K562 (cell line): ENCODE results near the gene LAMTOR1. TPM values are rescaled to one million over a fixed set of nuclear protein-coding genes. Genes with fewer than 3 reads are reported as not detected.

Experiments used
- ATAC-seq: fragments of 200-7000 bp; cut with Tn5 transposase; 3 replicates; pipeline ENCODE4 v1.9.1; 2020; ENCODE audit warnings: moderate library complexity
- BruUV-seq: library from RNA; stranded (reverse); fragments of 400-500 nt; replicated peaks from 2 replicates; lab custom pipeline; 2021; lab: Mats Ljungman, UMichigan
- CTCF ChIA-PET: fragments of 300-600 bp; formaldehyde crosslinking; extraction: SDS; loops from one replicate; lab custom pipeline; 2021; ENCODE audit warnings: low intra/inter-chr PET ratio; lab: Yijun Ruan, JAX
- POLR2A ChIA-PET: fragments of 300-600, 350-650 bp; sonication (Branson Sonifier 250); formaldehyde crosslinking; extraction: SDS; loops from one replicate; lab custom pipeline; 2021; ENCODE audit warnings: antibody characterized with exemption, inconsistent platforms; lab: Yijun Ruan, JAX
- DNase-seq, 4 experiments: peaks; one replicate each; pipeline versions ENCODE4 v3.0.0 to v3.0.0-alpha.2; 2011 to 2018; ENCODE audit warnings: low spot score in 3 of 4, mixed read lengths in 3 of 4; ENCODE audit errors: extremely low read depth in 1 of 4
- FAIRE-seq: peaks from 2 replicates; lab custom pipeline; 2011; peaks lifted over from hg19 to GRCh38; lab: Jason Lieb, UNC
- H2AFZ ChIP-seq: 2 replicates; pipeline ENCODE4 v1.6.0; 2011; ENCODE audit warnings: low read depth, low read length, control low read depth, inconsistent platforms
- H3K27ac ChIP-seq: fragments of 200-600 bp; 3 replicates; pipeline ENCODE4 v1.8.0; 2011; ENCODE audit warnings: low read depth, mild to moderate bottlenecking, control low read depth, inconsistent platforms, low read length, moderate library complexity, mixed read lengths; ENCODE audit errors: extremely low read depth
- H3K27me3 ChIP-seq, 2 experiments: fragments of 300-600 bp in 1 of 2; 2 replicates in 1 of 2; 3 replicates in 1 of 2; pipeline versions ENCODE4 v1.6.0 to v1.8.0; 2011; ENCODE audit warnings: inconsistent platforms in 2 of 2, low read length in 2 of 2, mild to moderate bottlenecking in 1 of 2, mixed read lengths in 1 of 2, moderate library complexity in 1 of 2; ENCODE audit not compliant: control insufficient read depth in 2 of 2, insufficient read depth in 2 of 2
- H3K36me3 ChIP-seq: fragments of 300-600 bp; 3 replicates; pipeline ENCODE4 v1.8.0; 2011; ENCODE audit warnings: mild to moderate bottlenecking, low read length, inconsistent platforms; ENCODE audit not compliant: control insufficient read depth, insufficient read depth
- H3K4me1 ChIP-seq, 2 experiments: fragments of 200-600 bp in 1 of 2; replicated peaks in 1 of 2; 2 replicates in 1 of 2; 3 replicates in 1 of 2; pipeline versions ENCODE4 v1.5.1 to v1.8.0; 2011; ENCODE audit warnings: inconsistent platforms in 2 of 2, low read length in 2 of 2, mild to moderate bottlenecking in 1 of 2, mixed read lengths in 1 of 2, moderate library complexity in 1 of 2; ENCODE audit not compliant: control insufficient read depth in 2 of 2, insufficient read depth in 2 of 2
- H3K4me2 ChIP-seq: 2 replicates; pipeline ENCODE4 v1.6.1; 2011; ENCODE audit warnings: low read length, control low read depth, inconsistent platforms, mixed read lengths; ENCODE audit not compliant: insufficient read depth
- H3K4me3 ChIP-seq: fragments of 200-600 bp; sonication (generic), shearing (Covaris generic); 2 replicates; pipeline ENCODE4 v1.5.1; 2016; ENCODE audit warnings: control low read depth, inconsistent platforms
- H3K79me2 ChIP-seq: fragments of 200-600 bp; 3 replicates; pipeline ENCODE4 v1.8.0; 2011; ENCODE audit warnings: low read length, inconsistent platforms; ENCODE audit not compliant: control insufficient read depth, insufficient read depth
- H3K9ac ChIP-seq, 2 experiments: 2 replicates each; pipeline versions ENCODE4 v1.6.0 to v1.6.1; 2011; ENCODE audit warnings: low read depth in 2 of 2, low read length in 2 of 2, control low read depth in 1 of 2, inconsistent platforms in 1 of 2, mild to moderate bottlenecking in 1 of 2, mixed read lengths in 1 of 2; ENCODE audit not compliant: insufficient read depth in 1 of 2
- H3K9me1 ChIP-seq: one replicate; pipeline ENCODE4 v1.6.0; 2011; ENCODE audit warnings: inconsistent platforms, mild to moderate bottlenecking, low read length, moderate library complexity; ENCODE audit not compliant: control insufficient read depth, insufficient read depth
- H3K9me3 ChIP-seq: replicated peaks from 2 replicates; pipeline ENCODE4 v1.5.1; 2011; ENCODE audit warnings: low read depth, low read length, inconsistent platforms; ENCODE audit not compliant: control insufficient read depth, insufficient read depth
- H4K20me1 ChIP-seq: replicated peaks from 2 replicates; pipeline ENCODE4 v1.6.1; 2011; ENCODE audit warnings: low read length, inconsistent platforms, mixed read lengths; ENCODE audit not compliant: control insufficient read depth, insufficient read depth
- CBX3 ChIP-seq, 2 experiments: IDR thresholded peaks; 1 replicate in 1 of 2; 2 replicates in 1 of 2; pipeline ENCODE4 v1.6.1; 2012; ENCODE audit warnings: inconsistent platforms in 2 of 2, low read length in 2 of 2, borderline replicate concordance in 1 of 2, control low read depth in 1 of 2
- FOXJ2 ChIP-seq: fragments of 200-800 bp; sonication (Bioruptor generic); IDR thresholded peaks from 2 replicates; pipeline ENCODE4 v1.6.1; 2016; ENCODE audit warnings: missing genetic modification characterization, missing compliant biosample characterization
- RBM14 ChIP-seq: fragments of 200-400 bp; formaldehyde crosslinking; IDR thresholded peaks from 2 replicates; pipeline ENCODE4 v1.6.1; 2018; ENCODE audit warnings: low read depth, mild to moderate bottlenecking, low read length, moderate library complexity, borderline replicate concordance; ENCODE audit not compliant: insufficient read depth
- RBM17 ChIP-seq: fragments of 200-400 bp; formaldehyde crosslinking; IDR thresholded peaks from 2 replicates; pipeline ENCODE4 v1.6.1; 2017; ENCODE audit warnings: low read depth, mild to moderate bottlenecking, low read length, borderline replicate concordance
- SRSF9 ChIP-seq: fragments of 200-400 bp; formaldehyde crosslinking; IDR thresholded peaks from 2 replicates; pipeline ENCODE4 v1.6.1; 2017; ENCODE audit warnings: low read depth, low read length, borderline replicate concordance
- ZBTB33 ChIP-seq: sonication (generic); formaldehyde crosslinking; IDR thresholded peaks from 2 replicates; pipeline ENCODE4 v1.8.1; 2023; ENCODE audit warnings: mild to moderate bottlenecking, missing genetic modification reagents
- ZNF766 ChIP-seq: fragments of 200-800 bp; sonication (Bioruptor generic); conservative IDR thresholded peaks from 2 replicates; pipeline ENCODE4 v1.6.1; 2016; ENCODE audit warnings: missing genetic modification characterization, missing compliant biosample characterization
- WGBS: fragments of 100-300 bp; shearing (Covaris generic); methylation state at CpG from one replicate; pipeline ENCODE4 v1.1.6; 2016; ENCODE audit warnings: low coverage, mixed read lengths; ENCODE audit not compliant: insufficient coverage; ENCODE audit errors: missing lambda C conversion rate; 5-methylcytosine and 5-hydroxymethylcytosine counted together
- in situ Hi-C: fragments of 300-500 bp; cut with MboI; formaldehyde crosslinking; loops from 4 replicates; pipeline ENCODE4 v1.15.0; 2018; ENCODE audit warnings: inconsistent platforms, mixed read lengths
- intact Hi-C: fragments of 100-400 bp; cut with micrococcal nuclease; formaldehyde crosslinking; loops from 2 replicates; pipeline ENCODE4 v1.14.2; 2022
- polyA plus RNA-seq, 8 experiments: library from polyadenylated mRNA; depleted of rRNA in 4 of 8; stranded (reverse) in 5 of 8; unstranded in 3 of 8; fragments of >200 nt; fragmentation: Nextera tagmentation in 2 of 8; fragmentation: Illumina TruSeq in 1 of 8; extraction: Ambion mirVana in 2 of 8; extraction: Trizol in 1 of 8; gene quantifications; 2 replicates each; pipeline versions ENCODE4 v1.2.1 to v1.2.3, GENCODE V29; 2011 to 2014; ENCODE audit warnings: inconsistent platforms in 1 of 8, missing spikeins in 1 of 8
- total RNA-seq, 7 experiments: library from RNA; depleted of rRNA in 6 of 7; stranded (reverse); fragments of >200 nt in 6 of 7; fragmentation: Illumina TruSeq in 2 of 7; extraction: Trizol in 2 of 7; gene quantifications; 2 replicates each; pipeline versions ENCODE4 v1.2.1 to v1.2.3, GENCODE V29; 2011 to 2021; ENCODE audit warnings: low replicate concordance in 1 of 7

The LAMTOR1 gene
- total and polyA plus RNA-seq, 9 of the 15 experiments (the other 6 are each of a cell fraction or from before 2014, with no cell fraction given) = 62.6 to 104 (median 85.3) TPM

GRCh38 chr11:72075109-72075508 is 28.0 kb downstream of the LAMTOR1 start (continued):
- TF ChIP-seq CBX3 (IDR thresholded peaks at IDR 0.05; ENCODE audit: borderline replicate concordance in 1 of 2, low read length in 2 of 2) (0 out of 3 replicates have a peak, but pooled peaks of 1 of the 2 experiments have one; percentile 23), SRSF9 (no peak), ZNF766 (CRISPR knock-in tag) (peak; percentile 58; the same call in 1 of the 2 replicates), RBM17 (no peak), FOXJ2 (tag) (0 out of 2 replicates have a peak, but pooled peaks have one; percentile 29)

- H3K27ac ChIP-seq = no peak overlapping the region
- TF ChIP-seq RBM14 (no peak), ZBTB33 (peak; percentile 71; the same call in 1 of the 2 replicates)
- H3K4me3 ChIP-seq = no peak overlapping the region
Measured at GRCh38 chr11:72072348-72072747, 30.7 kb downstream of the LAMTOR1 start.

More at GRCh38 chr11:72072348-72072747, 30.7 kb downstream of the LAMTOR1 start:
- no peaks in the 10 kb centered on the region for H3K9me3 ChIP-seq
- H3K27me3 ChIP-seq = no peaks in the 10 kb centered on the region
- no peak for ATAC-seq
- intact Hi-C loops = no loop called here
- peaks cover 89% of the 10 kb centered on the region for H3K79me2 ChIP-seq
- WGBS = 78% methylated on average over 3 of the region's 3 CpGs
- H3K9me1 ChIP-seq = peaks cover 4% of the 10 kb centered on the region
- H3K9ac ChIP-seq = no peak overlapping the region
- peaks cover 48% of the 10 kb centered on the region for H3K36me3 ChIP-seq
- H4K20me1 ChIP-seq = no peaks in the 10 kb centered on the region; the same call in 1 of the 2 replicates
- H3K4me1 ChIP-seq = peaks cover 8 to 20% of the 10 kb centered on the region in 2 experiments; a peak in 4 of 5 replicates
- no TSS peak for BruUV-seq
- DNase-seq = no peak
- no peak overlapping the region for H3K4me2 ChIP-seq
- no peak for FAIRE-seq
- ChIA-PET CTCF (no interaction called here), POLR2A (interaction anchor here (1.4 to 2.6 kb wide), 4 partner anchors 10 to 21 kb away, joined by 3 to 6 read pairs (median 4); no protein-coding TSS in a partner anchor)
- H2AFZ ChIP-seq = no peak overlapping the region
- in situ Hi-C loops = no loop called here
